Activated CD4-positive, alpha-beta T cell treated with anti-CD3 and anti-CD28 coated beads for 36 hours (primary cell): Measurements from ENCODE around the gene SRBD1. TPM values are rescaled to one million over a fixed set of nuclear protein-coding genes. Genes with fewer than 3 reads are reported as not detected.

Experiments used
- ATAC-seq: fragments of 200-7000 bp; cut with Tn5 transposase; one replicate; pipeline ENCODE4 v1.10.0; 2021; ENCODE audit warnings: mild to moderate bottlenecking, moderate library complexity
- CTCF ChIA-PET: fragments of 350-600 bp; sonication (Branson Sonifier 250); formaldehyde crosslinking; loops from one replicate; lab custom pipeline; 2021; ENCODE audit warnings: antibody characterized with exemption; lab: Charles Lee
- POLR2A ChIA-PET: fragments of 350-600 bp; sonication (Branson Sonifier 250); formaldehyde crosslinking; loops from one replicate; lab custom pipeline; 2021; ENCODE audit warnings: antibody characterized with exemption, inconsistent platforms; lab: Charles Lee
- DNase-seq: peaks from one replicate; pipeline ENCODE4 v3.0.0-alpha.2; 2020
- H3K27ac Mint-ChIP-seq: one replicate; pipeline ENCODE4 v1.8.0; 2021; ENCODE audit warnings: mixed read lengths
- H3K27me3 Mint-ChIP-seq: one replicate; pipeline ENCODE4 v1.8.0; 2021; ENCODE audit warnings: mixed read lengths
- H3K36me3 Mint-ChIP-seq: one replicate; pipeline ENCODE4 v1.8.0; 2021; ENCODE audit warnings: low read depth, mixed read lengths
- H3K4me1 Mint-ChIP-seq: one replicate; pipeline ENCODE4 v1.8.0; 2021; ENCODE audit warnings: mixed read lengths
- H3K4me3 Mint-ChIP-seq: one replicate; pipeline ENCODE4 v1.8.0; 2021; ENCODE audit warnings: mild to moderate bottlenecking, moderate library complexity, mixed read lengths
- H3K9me3 Mint-ChIP-seq: one replicate; pipeline ENCODE4 v1.8.0; 2021; ENCODE audit warnings: low read depth, mixed read lengths
- intact Hi-C, 2 experiments: fragments of 100-400 bp; cut with DNase I in 1 of 2; cut with micrococcal nuclease in 1 of 2; formaldehyde crosslinking; loops; one replicate each; pipeline versions ENCODE4 v1.14.2 to v1.15.1; 2022 to 2024; cut with DNase I, micrococcal nuclease
- total RNA-seq, 2 experiments: library from RNA; stranded (reverse); gene quantifications; one replicate each; pipeline ENCODE4 v1.2.3, GENCODE V29; 2021

SRBD1 gene
- total RNA-seq, 2 experiments from 2014 or later, result 19.2 to 25.0 TPM

- no peak overlapping the region for H3K27ac Mint-ChIP-seq
- H3K4me1 Mint-ChIP-seq, result peaks cover 12% of the 10 kb centered on the region
- no peaks in the 10 kb centered on the region for H3K27me3 Mint-ChIP-seq
- DNase-seq, result no peak
- ChIA-PET CTCF (interaction anchor here (0.8 kb wide), 1 partner anchor 927 kb away, joined by 3 read pairs; no protein-coding TSS in a partner anchor), POLR2A (no interaction called here)
- peaks cover 31% of the 10 kb centered on the region for H3K36me3 Mint-ChIP-seq
- ATAC-seq, result no peak
- no peak overlapping the region for H3K4me3 Mint-ChIP-seq
- H3K9me3 Mint-ChIP-seq, result no peaks in the 10 kb centered on the region
- intact Hi-C loops, result no loop called here
Observed at GRCh38 chr2:45570671-45571334, 40.3 kb downstream of the SRBD1 start.

GRCh38 chr2:45568935-45569334 lies 42.1 kb downstream of the SRBD1 start:
- DNase-seq (no peak), ATAC-seq (no peak)
- intact Hi-C loops, result loop anchor here (1.0 to 10.0 kb wide), 8 partner anchors 15 to 1204 kb away; partner anchors contain the start of genes SRBD1 (in 2 of the 2), CAMKMT (in 1 of the 2), PREPL (in 1 of the 2) and PRKCE (in 1 of the 2)
- H3K4me1 Mint-ChIP-seq, result peaks cover 13% of the 10 kb centered on the region
- no peak overlapping the region for H3K4me3 Mint-ChIP-seq
- CTCF ChIA-PET, result interaction anchor here (1.4 kb wide), 2 partner anchors 10 to 15 kb away, joined by 4 to 7 read pairs; no protein-coding TSS in a partner anchor
- peaks cover 36% of the 10 kb centered on the region for H3K36me3 Mint-ChIP-seq
- no peaks in the 10 kb centered on the region for H3K9me3 Mint-ChIP-seq
- POLR2A ChIA-PET, result no interaction called here
- H3K27me3 Mint-ChIP-seq, result no peaks in the 10 kb centered on the region
- H3K27ac Mint-ChIP-seq, result peak overlapping the region; percentile 60

GRCh38 chr2:45567974-45568789 lies 42.9 kb downstream of the SRBD1 start:
- H3K36me3 Mint-ChIP-seq, result peaks cover 36% of the 10 kb centered on the region
- POLR2A ChIA-PET, result interaction anchor here (0.6 to 1.3 kb wide), 3 partner anchors 30 to 75 kb away, joined by 3 read pairs; partner anchors contain the start of gene SRBD1
- H3K4me1 Mint-ChIP-seq, result peaks cover 16% of the 10 kb centered on the region
- intact Hi-C loops, result loop anchor here (1.0 to 10.0 kb wide), 8 partner anchors 14 to 1203 kb away; partner anchors contain the start of genes SRBD1 (in 2 of the 2), CAMKMT (in 1 of the 2), PREPL (in 1 of the 2) and PRKCE (in 1 of the 2)
- CTCF ChIA-PET, result interaction anchor here (0.6 to 2.0 kb wide), 9 partner anchors 9 to 586 kb away, joined by 3 to 7 read pairs (median 4); no protein-coding TSS in a partner anchor
- ATAC-seq (peak; percentile 97), DNase-seq (no peak)
- no peaks in the 10 kb centered on the region for H3K27me3 Mint-ChIP-seq
- peak overlapping the region; percentile 60 for H3K4me3 Mint-ChIP-seq
- H3K9me3 Mint-ChIP-seq, result no peaks in the 10 kb centered on the region
- peak overlapping the region; percentile 91 for H3K27ac Mint-ChIP-seq

GRCh38 chr2:45567288-45567963 lies 43.6 kb downstream of the SRBD1 start:
- Mint-ChIP-seq H3K9me3 (no peaks in the 10 kb centered on the region), H3K36me3 (peaks cover 37% of the 10 kb centered on the region), H3K4me3 (peak overlapping the region; percentile 60), H3K27me3 (no peaks in the 10 kb centered on the region), H3K27ac (peak overlapping the region; percentile 91), H3K4me1 (peaks cover 16% of the 10 kb centered on the region)
- ATAC-seq (no peak), DNase-seq (peak; percentile 7)
- ChIA-PET CTCF (interaction anchor here (0.6 to 2.0 kb wide), 10 partner anchors 9 to 586 kb away, joined by 3 to 7 read pairs (median 4); no protein-coding TSS in a partner anchor), POLR2A (interaction anchor here (0.6 to 1.3 kb wide), 3 partner anchors 30 to 75 kb away, joined by 3 read pairs; partner anchors contain the start of gene SRBD1)
- intact Hi-C loops, result loop anchor here in 1 of 2 experiments (5.0 to 10.0 kb wide), 3 partner anchors 733 to 1203 kb away; partner anchors contain the start of genes CAMKMT and PREPL

GRCh38 chr2:45559436-45559835 lies 51.6 kb downstream of the SRBD1 start:
- no peak for ATAC-seq
- DNase-seq, result no peak
- peaks cover 20% of the 10 kb centered on the region for H3K36me3 Mint-ChIP-seq
- no peaks in the 10 kb centered on the region for H3K27me3 Mint-ChIP-seq
- CTCF ChIA-PET, result no interaction called here
- intact Hi-C loops, result no loop called here
- POLR2A ChIA-PET, result no interaction called here
- H3K4me3 Mint-ChIP-seq, result no peak overlapping the region
- H3K27ac Mint-ChIP-seq, result no peak overlapping the region
- H3K9me3 Mint-ChIP-seq, result no peaks in the 10 kb centered on the region
- H3K4me1 Mint-ChIP-seq, result peaks cover 15% of the 10 kb centered on the region

GRCh38 chr2:45554742-45555140 lies 56.3 kb downstream of the SRBD1 start:
- intact Hi-C loops, result loop anchor here in 1 of 2 experiments (1.0 kb wide), 1 partner anchor 14 kb away; no protein-coding TSS in a partner anchor
- DNase-seq, result no peak
- Mint-ChIP-seq H3K36me3 (peaks cover 40% of the 10 kb centered on the region), H3K27ac (peak overlapping the region; percentile 68), H3K4me3 (no peak overlapping the region), H3K4me1 (peaks cover 26% of the 10 kb centered on the region), H3K9me3 (no peaks in the 10 kb centered on the region), H3K27me3 (no peaks in the 10 kb centered on the region)
- ChIA-PET POLR2A (interaction anchor here (0.6 to 0.9 kb wide), 2 partner anchors 56 to 78 kb away, joined by 3 read pairs; partner anchors contain the start of gene SRBD1), CTCF (interaction anchor here (1.1 to 1.9 kb wide), 2 partner anchors 8 to 574 kb away, joined by 3 to 6 read pairs; no protein-coding TSS in a partner anchor)
- ATAC-seq, result peak; percentile 92

GRCh38 chr2:45554073-45554741 lies 56.9 kb downstream of the SRBD1 start:
- intact Hi-C loops, result loop anchor here in 1 of 2 experiments (1.0 kb wide), 1 partner anchor 14 kb away; no protein-coding TSS in a partner anchor
- ATAC-seq, result peak; percentile 57
- POLR2A ChIA-PET, result interaction anchor here (0.6 to 0.9 kb wide), 2 partner anchors 57 to 78 kb away, joined by 3 read pairs; partner anchors contain the start of gene SRBD1
- H3K27me3 Mint-ChIP-seq, result no peaks in the 10 kb centered on the region
- CTCF ChIA-PET, result interaction anchor here (0.6 to 1.9 kb wide), 3 partner anchors 9 to 741 kb away, joined by 3 to 6 read pairs (median 3); no protein-coding TSS in a partner anchor
- H3K9me3 Mint-ChIP-seq, result no peaks in the 10 kb centered on the region
- no peak for DNase-seq
- H3K4me1 Mint-ChIP-seq, result peaks cover 25% of the 10 kb centered on the region
- H3K4me3 Mint-ChIP-seq, result no peak overlapping the region
- H3K27ac Mint-ChIP-seq, result peak overlapping the region; percentile 68
- H3K36me3 Mint-ChIP-seq, result peaks cover 36% of the 10 kb centered on the region

- no peak for DNase-seq
- intact Hi-C loops, result no loop called here
- no peaks in the 10 kb centered on the region for H3K27me3 Mint-ChIP-seq
- H3K4me3 Mint-ChIP-seq, result no peak overlapping the region
- no peaks in the 10 kb centered on the region for H3K9me3 Mint-ChIP-seq
- ChIA-PET CTCF (no interaction called here), POLR2A (no interaction called here)
- H3K4me1 Mint-ChIP-seq, result peaks cover 23% of the 10 kb centered on the region
- H3K36me3 Mint-ChIP-seq, result peaks cover 40% of the 10 kb centered on the region
- no peak overlapping the region for H3K27ac Mint-ChIP-seq
- no peak for ATAC-seq
Observed at GRCh38 chr2:45551862-45552261, 59.2 kb downstream of the SRBD1 start.

- ChIA-PET POLR2A (no interaction called here), CTCF (no interaction called here)
- H3K4me1 Mint-ChIP-seq, result peaks cover 7% of the 10 kb centered on the region
- no peak overlapping the region for H3K27ac Mint-ChIP-seq
- peaks cover 4% of the 10 kb centered on the region for H3K9me3 Mint-ChIP-seq
- intact Hi-C loops, result no loop called here
- peaks cover 60% of the 10 kb centered on the region for H3K36me3 Mint-ChIP-seq
- ATAC-seq, result no peak
- H3K4me3 Mint-ChIP-seq, result no peak overlapping the region
- DNase-seq, result no peak
- H3K27me3 Mint-ChIP-seq, result no peaks in the 10 kb centered on the region
Observed at GRCh38 chr2:45545943-45546342, 65.1 kb downstream of the SRBD1 start.

GRCh38 chr2:45543257-45543656 lies 67.8 kb downstream of the SRBD1 start:
- H3K27me3 Mint-ChIP-seq, result no peaks in the 10 kb centered on the region
- H3K27ac Mint-ChIP-seq, result no peak overlapping the region
- DNase-seq, result no peak
- intact Hi-C loops, result no loop called here
- ChIA-PET CTCF (no interaction called here), POLR2A (no interaction called here)
- no peaks in the 10 kb centered on the region for H3K4me1 Mint-ChIP-seq
- H3K36me3 Mint-ChIP-seq, result peaks cover 59% of the 10 kb centered on the region
- no peak for ATAC-seq
- H3K4me3 Mint-ChIP-seq, result no peak overlapping the region
- peaks cover 4% of the 10 kb centered on the region for H3K9me3 Mint-ChIP-seq
